A673 (cell line): Measurements from ENCODE around the gene CRLF2. TPM values are rescaled to one million over a fixed set of nuclear protein-coding genes. Genes with fewer than 3 reads are reported as not detected.
"Not testable (repeated sequence)": the region's sequence is repeated elsewhere in the genome, so short reads cannot be mapped to it uniquely, and the experiment has no call there.

Experiments
- BruUV-seq: library from RNA; stranded (reverse); fragments of 400-500 nt; replicated peaks from 2 replicates; lab custom pipeline; 2021; lab: Mats Ljungman, UMichigan
- CTCF ChIA-PET: fragments of 300-600 bp; sonication (Branson Sonifier 250); formaldehyde crosslinking; loops from one replicate; lab custom pipeline; 2022; ENCODE audit warnings: antibody characterized with exemption; lab: Charles Lee
- POLR2A ChIA-PET: fragments of 300-600 bp; sonication (Branson Sonifier 250); formaldehyde crosslinking; loops from one replicate; lab custom pipeline; 2022; ENCODE audit warnings: antibody characterized with exemption; ENCODE audit not compliant: low non-redundant PET; lab: Charles Lee
- DNase-seq: peaks from one replicate; pipeline ENCODE4 v3.0.0-alpha.2; 2015; ENCODE audit warnings: low spot score
- H3K27ac ChIP-seq: fragments of 200-600 bp; sonication (generic); 2 replicates; pipeline ENCODE4 v1.5.1; 2016; ENCODE audit warnings: mixed run types, low read depth, mild to moderate bottlenecking, mixed read lengths, antibody characterized with exemption, low read length; ENCODE audit not compliant: poor library complexity, severe bottlenecking
- H3K27me3 ChIP-seq: fragments of 200-600 bp; sonication (generic); replicated peaks from 2 replicates; pipeline ENCODE4 v1.6.1; 2017; ENCODE audit warnings: mixed run types, low read depth, mild to moderate bottlenecking, mixed read lengths, antibody characterized with exemption, low read length; ENCODE audit not compliant: insufficient read depth, poor library complexity
- H3K36me3 ChIP-seq: fragments of 200-600 bp; sonication (generic); 2 replicates; pipeline ENCODE4 v1.6.1; 2016; ENCODE audit warnings: mixed run types, mild to moderate bottlenecking, mixed read lengths, antibody characterized with exemption, low read length; ENCODE audit not compliant: insufficient read depth, poor library complexity, severe bottlenecking
- H3K4me1 ChIP-seq: fragments of 200-600 bp; sonication (generic); 2 replicates; pipeline ENCODE4 v1.6.1; 2017; ENCODE audit warnings: mixed run types, mild to moderate bottlenecking, mixed read lengths, antibody characterized with exemption, low read length; ENCODE audit not compliant: insufficient read depth, poor library complexity, severe bottlenecking
- H3K4me3 ChIP-seq: fragments of 200-600 bp; sonication (generic); 2 replicates; pipeline ENCODE4 v1.5.1; 2016; ENCODE audit warnings: low read depth, mixed run types, mild to moderate bottlenecking, mixed read lengths, low read length; ENCODE audit not compliant: poor library complexity, severe bottlenecking
- H3K9me3 ChIP-seq: fragments of 200-600 bp; sonication (generic); 2 replicates; pipeline ENCODE4 v1.6.1; 2016; ENCODE audit warnings: mixed run types, low read depth, mild to moderate bottlenecking, mixed read lengths, antibody characterized with exemption, low read length; ENCODE audit not compliant: poor library complexity, severe bottlenecking
- EZH2 ChIP-seq: fragments of 200-600 bp; sonication (generic); IDR thresholded peaks from 2 replicates; pipeline ENCODE4 v1.6.1; 2017; ENCODE audit warnings: borderline replicate concordance, low read depth, mild to moderate bottlenecking, mixed read lengths, antibody characterized with exemption, low read length; ENCODE audit not compliant: poor library complexity, severe bottlenecking
- intact Hi-C: fragments of 100-400 bp; cut with micrococcal nuclease; formaldehyde crosslinking; loops from one replicate; pipeline ENCODE4 v1.10.0; 2022; ENCODE audit not compliant: unreplicated experiment
- total RNA-seq: library from RNA; stranded (reverse); gene quantifications from 2 replicates; pipeline ENCODE4 v1.2.3, GENCODE V29; 2021
- TF ChIP-seq, protein P1 (sequence below): fragments of 300-800, 200-600 bp; sonication (generic); conservative IDR thresholded peaks from 2 replicates; pipeline ENCODE4 v1.5.1; 2017; ENCODE audit warnings: low read depth, mild to moderate bottlenecking, antibody characterized with exemption, low read length, moderate library complexity, mixed read lengths

The CRLF2 gene
- total RNA-seq, 1 experiment from 2014 or later: not detected

DNA sequence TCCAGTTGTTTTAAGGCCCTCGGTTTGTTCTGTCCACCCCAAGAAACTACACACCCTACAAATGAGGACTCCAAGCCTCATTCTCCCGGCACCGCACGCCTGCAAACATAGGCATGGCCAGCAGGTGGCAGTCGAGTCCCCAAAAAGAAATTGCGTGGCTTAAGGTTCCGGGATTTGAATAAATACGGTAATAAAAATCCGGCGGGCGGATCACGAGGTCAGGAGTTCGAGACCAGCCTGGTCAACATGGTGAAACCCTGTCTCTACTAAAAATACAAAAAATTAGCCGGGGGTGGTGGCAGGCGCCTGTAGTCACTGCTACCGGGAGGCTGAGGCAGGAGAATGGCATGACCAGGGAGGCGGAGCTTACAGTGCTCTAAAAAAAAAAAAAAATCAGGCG lies 34.4 kb upstream of the CRLF2 start:
- Histone ChIP-seq H3K4me3 (no peak overlapping the region), H3K36me3 (no peaks in the 10 kb centered on the region), H3K27me3 (no peaks in the 10 kb centered on the region), H3K4me1 (peaks cover 9% of the 10 kb centered on the region), H3K9me3 (no peaks in the 10 kb centered on the region), H3K27ac (no peak overlapping the region)
- TF ChIP-seq EZH2: no peak
- TF ChIP-seq, protein P1, sequence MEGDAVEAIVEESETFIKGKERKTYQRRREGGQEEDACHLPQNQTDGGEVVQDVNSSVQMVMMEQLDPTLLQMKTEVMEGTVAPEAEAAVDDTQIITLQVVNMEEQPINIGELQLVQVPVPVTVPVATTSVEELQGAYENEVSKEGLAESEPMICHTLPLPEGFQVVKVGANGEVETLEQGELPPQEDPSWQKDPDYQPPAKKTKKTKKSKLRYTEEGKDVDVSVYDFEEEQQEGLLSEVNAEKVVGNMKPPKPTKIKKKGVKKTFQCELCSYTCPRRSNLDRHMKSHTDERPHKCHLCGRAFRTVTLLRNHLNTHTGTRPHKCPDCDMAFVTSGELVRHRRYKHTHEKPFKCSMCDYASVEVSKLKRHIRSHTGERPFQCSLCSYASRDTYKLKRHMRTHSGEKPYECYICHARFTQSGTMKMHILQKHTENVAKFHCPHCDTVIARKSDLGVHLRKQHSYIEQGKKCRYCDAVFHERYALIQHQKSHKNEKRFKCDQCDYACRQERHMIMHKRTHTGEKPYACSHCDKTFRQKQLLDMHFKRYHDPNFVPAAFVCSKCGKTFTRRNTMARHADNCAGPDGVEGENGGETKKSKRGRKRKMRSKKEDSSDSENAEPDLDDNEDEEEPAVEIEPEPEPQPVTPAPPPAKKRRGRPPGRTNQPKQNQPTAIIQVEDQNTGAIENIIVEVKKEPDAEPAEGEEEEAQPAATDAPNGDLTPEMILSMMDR: peak; percentile 83
- DNase-seq: peak; percentile 85
- ChIA-PET POLR2A (no interaction called here), CTCF (no interaction called here)
- intact Hi-C loops: loop anchor here (5.0 to 10.0 kb wide), 2 partner anchors 138 to 205 kb away; partner anchors contain the start of gene ASMTL
- BruUV-seq: no TSS peak

DNA sequence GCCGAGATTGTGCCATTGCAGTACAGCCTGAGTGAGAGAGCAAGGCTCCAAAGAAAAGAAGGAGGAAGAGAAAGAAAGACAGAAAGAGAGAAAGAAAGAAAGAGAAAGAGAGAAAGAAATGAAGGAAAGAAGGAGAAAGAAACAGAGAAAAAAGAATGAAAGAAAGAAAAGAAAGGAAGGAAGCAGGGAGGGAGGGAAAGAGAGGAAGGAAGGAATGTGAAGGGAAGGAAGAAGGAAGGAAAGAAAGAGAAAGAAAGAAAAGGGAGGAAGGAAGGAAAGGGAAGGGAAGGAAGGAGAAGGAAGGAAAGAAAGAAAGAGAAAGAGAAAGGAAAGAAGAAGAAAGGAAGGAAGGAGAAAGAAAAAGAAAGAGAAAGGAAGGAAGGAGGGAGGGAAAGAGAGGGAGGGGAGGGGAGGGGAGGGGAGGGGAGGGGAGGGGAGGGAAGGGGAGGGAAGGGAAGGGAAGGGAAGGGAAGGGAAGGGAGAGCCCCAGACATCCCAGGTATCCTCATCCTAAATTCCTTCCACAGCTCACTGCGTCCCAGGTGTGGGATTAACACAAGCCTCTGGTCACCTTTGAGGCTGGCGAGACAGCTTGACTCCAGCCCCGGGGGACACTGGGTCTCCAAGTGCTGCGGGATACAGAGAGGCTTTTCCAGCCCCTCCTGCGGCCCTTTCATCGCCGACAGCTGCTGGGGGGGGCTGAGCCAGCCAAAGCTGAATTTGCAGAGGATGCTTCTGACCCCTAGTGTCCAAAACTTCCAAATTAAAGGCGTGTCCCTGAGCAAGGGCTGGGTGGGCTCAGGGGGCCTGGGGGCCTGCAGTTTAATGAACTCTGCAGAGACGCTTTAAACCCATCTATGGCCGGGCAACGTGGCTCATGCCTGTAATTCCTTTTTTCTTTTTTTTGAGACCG lies 32.0 kb upstream of the CRLF2 start:
- BruUV-seq: no TSS peak
- POLR2A ChIA-PET: no interaction called here
- H3K4me3 ChIP-seq: no peak overlapping the region

DNA sequence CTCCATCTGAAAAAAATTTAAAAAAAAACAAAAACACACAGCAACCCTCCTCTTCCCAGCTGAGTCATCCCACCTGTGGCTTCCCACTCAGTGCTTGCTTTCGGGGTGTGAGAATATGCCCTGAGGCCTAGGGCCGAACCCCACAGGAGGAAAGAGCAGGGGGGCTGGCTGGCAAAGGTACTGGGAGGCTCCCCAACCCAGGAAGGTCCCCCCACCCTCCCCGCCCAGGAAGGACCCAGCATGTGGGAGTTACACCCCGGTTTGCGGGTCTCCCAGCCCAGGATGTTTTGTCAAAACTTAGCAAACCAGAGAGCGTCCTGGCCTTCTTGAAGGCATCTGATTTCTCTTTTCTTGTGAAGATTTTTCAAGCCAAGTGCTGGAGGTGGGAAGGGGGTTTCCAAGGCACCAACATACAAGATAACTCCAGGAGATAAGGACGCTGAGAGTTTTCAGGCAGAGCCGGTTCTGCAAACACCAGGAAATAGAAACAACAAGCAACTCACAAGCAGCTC lies 30.5 kb upstream of the CRLF2 start:
- CTCF ChIA-PET: no interaction called here
- no peak overlapping the region for H3K27ac ChIP-seq

More for the DNA sequence above, 32.0 kb upstream of the CRLF2 start:
- peaks cover 9% of the 10 kb centered on the region for H3K4me1 ChIP-seq
- intact Hi-C loops: loop anchor here (5.0 to 10.0 kb wide), 2 partner anchors 140 to 208 kb away; partner anchors contain the start of gene ASMTL
- CTCF ChIA-PET: no interaction called here
- no peaks in the 10 kb centered on the region for H3K36me3 ChIP-seq
- H3K27me3 ChIP-seq: no peaks in the 10 kb centered on the region
- DNase-seq: peak; percentile 42
- H3K27ac ChIP-seq: no peak overlapping the region
- TF ChIP-seq, protein P1: peak; percentile 34; the same call in 1 of the 2 replicates
- TF ChIP-seq EZH2: no peak
- H3K9me3 ChIP-seq: no peaks in the 10 kb centered on the region

DNA sequence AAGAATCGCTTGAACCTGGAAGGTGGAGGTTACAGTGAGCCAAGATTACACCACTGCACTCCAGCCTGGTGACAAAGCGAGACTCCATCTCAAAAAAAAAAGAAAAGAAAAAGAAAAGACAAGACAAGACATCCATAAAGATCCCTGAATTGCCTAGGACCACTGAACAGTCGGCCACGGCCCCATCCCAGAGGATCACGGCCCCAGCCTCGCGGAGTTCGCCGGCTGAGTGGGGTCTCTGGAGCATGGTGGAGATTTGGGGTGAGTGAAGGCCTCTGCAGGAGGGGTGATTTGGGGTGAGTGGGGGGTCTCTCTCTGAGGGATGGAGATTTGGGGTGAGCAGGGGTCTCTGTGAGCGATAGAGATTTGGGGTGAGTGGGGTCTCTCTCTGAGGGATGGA lies 28.1 kb upstream of the CRLF2 start:
- H3K9me3 ChIP-seq, H3K36me3 ChIP-seq, H3K4me1 ChIP-seq, CTCF ChIA-PET, DNase-seq, H3K27me3 ChIP-seq, POLR2A ChIA-PET, BruUV-seq, H3K27ac ChIP-seq, H3K4me3 ChIP-seq: not testable (repeated sequence)
- intact Hi-C loops: loop anchor here (10.0 kb wide), 1 partner anchor 144 kb away; no protein-coding TSS in a partner anchor

More for the DNA sequence above, 30.5 kb upstream of the CRLF2 start:
- no peaks in the 10 kb centered on the region for H3K9me3 ChIP-seq
- TF ChIP-seq, protein P1: no peak
- TF ChIP-seq EZH2: no peak
- no peaks in the 10 kb centered on the region for H3K27me3 ChIP-seq
- intact Hi-C loops: loop anchor here (10.0 kb wide), 1 partner anchor 142 kb away; no protein-coding TSS in a partner anchor
- H3K4me3 ChIP-seq: no peak overlapping the region
- no peaks in the 10 kb centered on the region for H3K36me3 ChIP-seq
- H3K4me1 ChIP-seq: no peaks in the 10 kb centered on the region
- DNase-seq: no peak
- no TSS peak for BruUV-seq
- POLR2A ChIA-PET: no interaction called here
